Liver (tissue), 9 donors: ENCODE results near the gene ATP2A3. TPM values are rescaled to one million over a fixed set of nuclear protein-coding genes. Genes with fewer than 3 reads are reported as not detected.

Source experiments
- DNase-seq: peaks from one replicate; pipeline ENCODE4 v3.0.0-alpha.2; 2017; ENCODE audit warnings: low spot score
- H3K27ac ChIP-seq, 2 donors: one replicate each; pipeline ENCODE4 v1.7.0; 2013; ENCODE audit warnings: inconsistent platforms in 2 of 2, low read length in 2 of 2, control low read depth in 1 of 2, low read depth in 1 of 2, mild to moderate bottlenecking in 1 of 2
- H3K27me3 ChIP-seq, 4 donors: one replicate each; pipeline versions ENCODE4 v1.6.1 to v1.7.0; 2013; ENCODE audit warnings: low read length in 3 of 4, inconsistent platforms in 1 of 4, mild to moderate bottlenecking in 1 of 4, moderate library complexity in 1 of 4; ENCODE audit not compliant: control insufficient read depth in 4 of 4, insufficient read depth in 4 of 4
- H3K36me3 ChIP-seq, 4 donors: one replicate each; pipeline versions ENCODE4 v1.6.1 to v1.7.0; 2013; ENCODE audit warnings: low read length in 3 of 4, mild to moderate bottlenecking in 3 of 4, low read depth in 1 of 4, moderate library complexity in 1 of 4; ENCODE audit not compliant: control insufficient read depth in 4 of 4, insufficient read depth in 3 of 4
- H3K4me1 ChIP-seq, 4 donors: one replicate each; pipeline versions ENCODE4 v1.6.1 to v1.7.0; 2013; ENCODE audit warnings: low read length in 3 of 4, mild to moderate bottlenecking in 3 of 4, moderate library complexity in 1 of 4; ENCODE audit not compliant: control insufficient read depth in 4 of 4, insufficient read depth in 4 of 4
- H3K4me3 ChIP-seq, 3 donors: one replicate each; pipeline versions ENCODE4 v1.6.1 to v1.7.0; 2013; ENCODE audit warnings: low read length in 3 of 3, control low read depth in 1 of 3, low read depth in 1 of 3, mild to moderate bottlenecking in 1 of 3
- H3K9ac ChIP-seq, 2 donors: one replicate each; pipeline ENCODE4 v1.7.0; 2013; ENCODE audit warnings: low read length in 2 of 2, mild to moderate bottlenecking in 2 of 2, moderate library complexity in 2 of 2, control low read depth in 1 of 2, low read depth in 1 of 2
- H3K9me3 ChIP-seq, 4 donors: one replicate each; pipeline versions ENCODE4 v1.6.1 to v1.7.0; 2013; ENCODE audit warnings: low read length in 3 of 4; ENCODE audit not compliant: control insufficient read depth in 4 of 4
- EGR1 ChIP-seq, 2 donors: IDR thresholded peaks; 2 replicates each; pipeline ENCODE4 v1.6.1; 2016 to 2018; ENCODE audit warnings: antibody characterized with exemption in 2 of 2, low read depth in 2 of 2
- FOXA1 ChIP-seq: IDR thresholded peaks from 2 replicates; pipeline ENCODE4 v1.6.1; 2016; ENCODE audit warnings: antibody characterized with exemption
- FOXA2 ChIP-seq: IDR thresholded peaks from 2 replicates; pipeline ENCODE4 v1.6.1; 2016; ENCODE audit warnings: antibody characterized with exemption
- GABPA ChIP-seq, 2 donors: IDR thresholded peaks in 1 of 2; conservative IDR thresholded peaks in 1 of 2; 2 replicates each; pipeline ENCODE4 v1.6.1; 2016; ENCODE audit warnings: antibody characterized with exemption in 2 of 2, mild to moderate bottlenecking in 1 of 2, moderate library complexity in 1 of 2
- HNF4A ChIP-seq, 2 donors: conservative IDR thresholded peaks; 2 replicates each; pipeline ENCODE4 v1.6.1; 2016; ENCODE audit warnings: antibody characterized with exemption in 2 of 2, mild to moderate bottlenecking in 2 of 2
- HNF4G ChIP-seq: IDR thresholded peaks from 2 replicates; pipeline ENCODE4 v1.6.1; 2016; ENCODE audit warnings: antibody characterized with exemption
- JUND ChIP-seq, 2 donors: IDR thresholded peaks; 2 replicates each; pipeline ENCODE4 v1.6.1; 2016; ENCODE audit warnings: antibody characterized with exemption in 2 of 2
- NR2F2 ChIP-seq: IDR thresholded peaks from 2 replicates; pipeline ENCODE4 v1.6.1; 2016; ENCODE audit warnings: antibody characterized with exemption
- RAD21 ChIP-seq, 2 donors: IDR thresholded peaks; 2 replicates each; pipeline ENCODE4 v1.6.1; 2016; ENCODE audit warnings: antibody characterized with exemption in 2 of 2, mild to moderate bottlenecking in 2 of 2
- RXRA ChIP-seq, 2 donors: IDR thresholded peaks; 2 replicates each; pipeline ENCODE4 v1.6.1; 2017 to 2018; ENCODE audit warnings: antibody characterized with exemption in 2 of 2, mild to moderate bottlenecking in 1 of 2
- SP1 ChIP-seq: IDR thresholded peaks from 2 replicates; pipeline ENCODE4 v1.6.1; 2018; ENCODE audit warnings: antibody characterized with exemption, mild to moderate bottlenecking
- TAF1 ChIP-seq: conservative IDR thresholded peaks from 2 replicates; pipeline ENCODE4 v1.6.1; 2016; ENCODE audit warnings: antibody characterized with exemption, mild to moderate bottlenecking
- YY1 ChIP-seq: IDR thresholded peaks from 2 replicates; pipeline ENCODE4 v1.6.1; 2016; ENCODE audit warnings: antibody characterized with exemption, mild to moderate bottlenecking
- WGBS: extraction: QIAGEN DNeasy Blood & Tissue Kit; methylation state at CpG from one replicate; pipeline ENCODE4 v1.1.7; 2013; 5-methylcytosine and 5-hydroxymethylcytosine counted together
- polyA plus RNA-seq, 2 donors: library from polyadenylated mRNA; stranded (reverse) in 1 of 2; unstranded in 1 of 2; fragments of 200-250 nt in 1 of 2; fragments of >200 nt in 1 of 2; fragmentation: Nextera tagmentation in 1 of 2; extraction: Ambion mirVana in 1 of 2; gene quantifications; one replicate each; pipeline versions ENCODE4 v1.2.1 to v1.2.3, GENCODE V29; 2013 to 2015
- total RNA-seq, 2 donors: library from RNA; depleted of rRNA; stranded (reverse); fragments of >200 nt; gene quantifications; one replicate each; pipeline ENCODE4 v1.2.3, GENCODE V29; 2014
- TF ChIP-seq, protein P1 (sequence below): fragments of 150-350 bp; IDR thresholded peaks from 2 replicates; pipeline ENCODE4 v1.5.1; 2017; ENCODE audit warnings: improper control_type of control experiment, low read depth, low read length; ENCODE audit not compliant: missing input control
- TF ChIP-seq, protein P2 (sequence below): IDR thresholded peaks from 2 replicates; pipeline ENCODE4 v1.6.1; 2016; ENCODE audit warnings: antibody characterized with exemption
- TF ChIP-seq, protein P3 (sequence below): IDR thresholded peaks from 2 replicates; pipeline ENCODE4 v1.6.1; 2016; ENCODE audit warnings: antibody characterized with exemption, mild to moderate bottlenecking
- TF ChIP-seq, protein P4 (sequence below): IDR thresholded peaks from 2 replicates; pipeline ENCODE4 v1.6.1; 2016; ENCODE audit warnings: antibody characterized with exemption
- TF ChIP-seq, protein P5 (sequence below): IDR thresholded peaks from 2 replicates; pipeline ENCODE4 v1.6.1; 2016; ENCODE audit warnings: antibody characterized with exemption
- donor health status: healthy.
- donor health status: healthy.
- donor health status: healthy.
- donor health status: healthy.
- donor health status: healthy.

The ATP2A3 gene
- total and polyA plus RNA-seq, 4 donors: 1.4 to 17.1 (median 3.2) TPM

DNA sequence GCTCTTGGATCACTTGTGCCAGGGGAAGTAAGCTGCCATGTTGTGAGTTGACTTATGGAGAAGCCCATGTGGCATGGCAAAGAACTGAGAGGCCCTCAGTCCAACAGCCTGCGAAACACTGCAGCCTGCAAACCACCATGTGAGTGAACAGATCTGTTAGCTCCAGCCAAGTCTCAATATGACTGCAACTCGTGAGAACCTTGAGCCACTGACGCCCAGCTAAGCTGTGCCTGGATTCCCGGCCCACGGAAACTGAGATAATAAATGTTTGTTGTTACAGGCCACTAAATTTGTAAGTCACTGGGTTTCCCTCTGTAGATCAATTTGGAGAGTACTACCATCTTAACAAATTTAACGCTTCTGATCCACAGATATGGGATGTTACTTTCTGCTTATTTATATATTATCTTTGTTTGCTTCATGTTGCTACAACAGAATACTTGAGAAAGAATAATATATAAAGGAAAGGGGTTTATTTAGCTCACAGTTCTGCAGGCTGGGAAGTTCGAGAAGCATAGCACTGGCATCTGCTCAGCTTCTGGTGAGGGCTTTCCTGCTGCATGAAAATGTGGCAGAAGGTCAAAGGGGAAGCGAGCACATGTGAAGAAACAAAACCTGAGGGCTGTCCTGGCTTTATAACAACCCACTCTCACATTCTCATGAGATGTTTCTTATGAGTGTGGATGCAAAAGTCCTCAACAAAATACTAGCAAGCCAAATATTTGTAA lies 29.4 kb upstream of the ATP2A3 start:
- H3K36me3 ChIP-seq: no peaks in the 10 kb centered on the region
- H3K4me3 ChIP-seq: no peak overlapping the region
- TF ChIP-seq EGR1 (IDR thresholded peaks at IDR 0.05; ENCODE audit: low read depth in 2 of 2) (no peak), FOXA1 (no peak), SP1 (no peak), HNF4A (conservative IDR thresholded peaks at IDR 0.05) (no peak), FOXA2 (no peak), TAF1 (no peak), RXRA (IDR thresholded peaks at IDR 0.05) (no peak), YY1 (no peak), HNF4G (no peak), JUND (IDR thresholded peaks at IDR 0.05) (no peak)
- TF ChIP-seq, protein P1, sequence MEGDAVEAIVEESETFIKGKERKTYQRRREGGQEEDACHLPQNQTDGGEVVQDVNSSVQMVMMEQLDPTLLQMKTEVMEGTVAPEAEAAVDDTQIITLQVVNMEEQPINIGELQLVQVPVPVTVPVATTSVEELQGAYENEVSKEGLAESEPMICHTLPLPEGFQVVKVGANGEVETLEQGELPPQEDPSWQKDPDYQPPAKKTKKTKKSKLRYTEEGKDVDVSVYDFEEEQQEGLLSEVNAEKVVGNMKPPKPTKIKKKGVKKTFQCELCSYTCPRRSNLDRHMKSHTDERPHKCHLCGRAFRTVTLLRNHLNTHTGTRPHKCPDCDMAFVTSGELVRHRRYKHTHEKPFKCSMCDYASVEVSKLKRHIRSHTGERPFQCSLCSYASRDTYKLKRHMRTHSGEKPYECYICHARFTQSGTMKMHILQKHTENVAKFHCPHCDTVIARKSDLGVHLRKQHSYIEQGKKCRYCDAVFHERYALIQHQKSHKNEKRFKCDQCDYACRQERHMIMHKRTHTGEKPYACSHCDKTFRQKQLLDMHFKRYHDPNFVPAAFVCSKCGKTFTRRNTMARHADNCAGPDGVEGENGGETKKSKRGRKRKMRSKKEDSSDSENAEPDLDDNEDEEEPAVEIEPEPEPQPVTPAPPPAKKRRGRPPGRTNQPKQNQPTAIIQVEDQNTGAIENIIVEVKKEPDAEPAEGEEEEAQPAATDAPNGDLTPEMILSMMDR: no peak
- TF ChIP-seq, protein P2, sequence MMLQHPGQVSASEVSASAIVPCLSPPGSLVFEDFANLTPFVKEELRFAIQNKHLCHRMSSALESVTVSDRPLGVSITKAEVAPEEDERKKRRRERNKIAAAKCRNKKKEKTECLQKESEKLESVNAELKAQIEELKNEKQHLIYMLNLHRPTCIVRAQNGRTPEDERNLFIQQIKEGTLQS: no peak
- TF ChIP-seq, protein P3, sequence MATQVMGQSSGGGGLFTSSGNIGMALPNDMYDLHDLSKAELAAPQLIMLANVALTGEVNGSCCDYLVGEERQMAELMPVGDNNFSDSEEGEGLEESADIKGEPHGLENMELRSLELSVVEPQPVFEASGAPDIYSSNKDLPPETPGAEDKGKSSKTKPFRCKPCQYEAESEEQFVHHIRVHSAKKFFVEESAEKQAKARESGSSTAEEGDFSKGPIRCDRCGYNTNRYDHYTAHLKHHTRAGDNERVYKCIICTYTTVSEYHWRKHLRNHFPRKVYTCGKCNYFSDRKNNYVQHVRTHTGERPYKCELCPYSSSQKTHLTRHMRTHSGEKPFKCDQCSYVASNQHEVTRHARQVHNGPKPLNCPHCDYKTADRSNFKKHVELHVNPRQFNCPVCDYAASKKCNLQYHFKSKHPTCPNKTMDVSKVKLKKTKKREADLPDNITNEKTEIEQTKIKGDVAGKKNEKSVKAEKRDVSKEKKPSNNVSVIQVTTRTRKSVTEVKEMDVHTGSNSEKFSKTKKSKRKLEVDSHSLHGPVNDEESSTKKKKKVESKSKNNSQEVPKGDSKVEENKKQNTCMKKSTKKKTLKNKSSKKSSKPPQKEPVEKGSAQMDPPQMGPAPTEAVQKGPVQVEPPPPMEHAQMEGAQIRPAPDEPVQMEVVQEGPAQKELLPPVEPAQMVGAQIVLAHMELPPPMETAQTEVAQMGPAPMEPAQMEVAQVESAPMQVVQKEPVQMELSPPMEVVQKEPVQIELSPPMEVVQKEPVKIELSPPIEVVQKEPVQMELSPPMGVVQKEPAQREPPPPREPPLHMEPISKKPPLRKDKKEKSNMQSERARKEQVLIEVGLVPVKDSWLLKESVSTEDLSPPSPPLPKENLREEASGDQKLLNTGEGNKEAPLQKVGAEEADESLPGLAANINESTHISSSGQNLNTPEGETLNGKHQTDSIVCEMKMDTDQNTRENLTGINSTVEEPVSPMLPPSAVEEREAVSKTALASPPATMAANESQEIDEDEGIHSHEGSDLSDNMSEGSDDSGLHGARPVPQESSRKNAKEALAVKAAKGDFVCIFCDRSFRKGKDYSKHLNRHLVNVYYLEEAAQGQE: no peak
- TF ChIP-seq, protein P4, sequence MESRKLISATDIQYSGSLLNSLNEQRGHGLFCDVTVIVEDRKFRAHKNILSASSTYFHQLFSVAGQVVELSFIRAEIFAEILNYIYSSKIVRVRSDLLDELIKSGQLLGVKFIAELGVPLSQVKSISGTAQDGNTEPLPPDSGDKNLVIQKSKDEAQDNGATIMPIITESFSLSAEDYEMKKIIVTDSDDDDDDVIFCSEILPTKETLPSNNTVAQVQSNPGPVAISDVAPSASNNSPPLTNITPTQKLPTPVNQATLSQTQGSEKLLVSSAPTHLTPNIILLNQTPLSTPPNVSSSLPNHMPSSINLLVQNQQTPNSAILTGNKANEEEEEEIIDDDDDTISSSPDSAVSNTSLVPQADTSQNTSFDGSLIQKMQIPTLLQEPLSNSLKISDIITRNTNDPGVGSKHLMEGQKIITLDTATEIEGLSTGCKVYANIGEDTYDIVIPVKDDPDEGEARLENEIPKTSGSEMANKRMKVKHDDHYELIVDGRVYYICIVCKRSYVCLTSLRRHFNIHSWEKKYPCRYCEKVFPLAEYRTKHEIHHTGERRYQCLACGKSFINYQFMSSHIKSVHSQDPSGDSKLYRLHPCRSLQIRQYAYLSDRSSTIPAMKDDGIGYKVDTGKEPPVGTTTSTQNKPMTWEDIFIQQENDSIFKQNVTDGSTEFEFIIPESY: no peak
- H3K9me3 ChIP-seq: peaks cover 0 to 12% (median under 1%) of the 10 kb centered on the region in 4 donors
- no peak for DNase-seq
- no peak overlapping the region for H3K9ac ChIP-seq
- H3K27me3 ChIP-seq: peaks cover 0 to 2% (median 0%) of the 10 kb centered on the region in 4 donors
- H3K27ac ChIP-seq: no peak overlapping the region
- 81% methylated on average over 8 of the region's 8 CpGs for WGBS
- H3K4me1 ChIP-seq: no peaks in the 10 kb centered on the region

DNA sequence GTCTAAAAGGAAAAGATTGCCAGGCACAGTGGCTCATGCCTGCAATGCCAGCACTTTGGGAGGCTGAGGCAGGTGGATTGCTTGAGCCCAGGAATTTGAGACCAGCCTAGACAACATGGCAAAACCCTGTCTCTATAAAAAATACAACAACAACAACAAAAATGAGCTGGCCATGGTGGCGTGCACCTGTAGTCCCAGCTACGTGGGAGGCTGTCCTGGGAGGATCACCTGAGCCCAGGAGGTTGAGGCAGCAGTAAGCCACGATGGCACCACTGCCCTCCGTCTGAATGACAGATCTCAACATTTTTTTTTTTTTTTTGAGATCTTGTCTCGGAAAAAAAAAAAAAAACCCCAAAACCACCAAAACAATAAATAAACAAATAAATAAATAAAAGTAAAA lies 28.1 kb upstream of the ATP2A3 start:
- H3K27me3 ChIP-seq: peaks cover 0 to 2% (median 0%) of the 10 kb centered on the region in 4 donors
- H3K4me3 ChIP-seq: no peak overlapping the region
- H3K27ac ChIP-seq: no peak overlapping the region
- DNase-seq: no peak
- no peak overlapping the region for H3K9ac ChIP-seq
- no peaks in the 10 kb centered on the region for H3K36me3 ChIP-seq
- WGBS: 85% methylated on average over 5 of the region's 5 CpGs
- H3K4me1 ChIP-seq: no peaks in the 10 kb centered on the region
- peaks cover 0 to 12% (median under 1%) of the 10 kb centered on the region in 4 donors for H3K9me3 ChIP-seq
- TF ChIP-seq, protein P2: no peak
- TF ChIP-seq EGR1 (IDR thresholded peaks at IDR 0.05; ENCODE audit: low read depth in 2 of 2) (no peak), RAD21 (IDR thresholded peaks at IDR 0.05) (no peak), HNF4A (conservative IDR thresholded peaks at IDR 0.05) (no peak), NR2F2 (no peak), TAF1 (no peak), JUND (IDR thresholded peaks at IDR 0.05) (no peak), RXRA (IDR thresholded peaks at IDR 0.05) (no peak), YY1 (no peak), GABPA (IDR thresholded peaks at IDR 0.05 in 1 of 2, conservative IDR thresholded peaks at IDR 0.05 in 1 of 2) (no peak), SP1 (no peak)
- TF ChIP-seq, protein P5, sequence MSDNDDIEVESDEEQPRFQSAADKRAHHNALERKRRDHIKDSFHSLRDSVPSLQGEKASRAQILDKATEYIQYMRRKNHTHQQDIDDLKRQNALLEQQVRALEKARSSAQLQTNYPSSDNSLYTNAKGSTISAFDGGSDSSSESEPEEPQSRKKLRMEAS: no peak
- TF ChIP-seq, protein P1: no peak
